Measurements from ENCODE around the gene YIPF5.

The YIPF5 gene

DNA sequence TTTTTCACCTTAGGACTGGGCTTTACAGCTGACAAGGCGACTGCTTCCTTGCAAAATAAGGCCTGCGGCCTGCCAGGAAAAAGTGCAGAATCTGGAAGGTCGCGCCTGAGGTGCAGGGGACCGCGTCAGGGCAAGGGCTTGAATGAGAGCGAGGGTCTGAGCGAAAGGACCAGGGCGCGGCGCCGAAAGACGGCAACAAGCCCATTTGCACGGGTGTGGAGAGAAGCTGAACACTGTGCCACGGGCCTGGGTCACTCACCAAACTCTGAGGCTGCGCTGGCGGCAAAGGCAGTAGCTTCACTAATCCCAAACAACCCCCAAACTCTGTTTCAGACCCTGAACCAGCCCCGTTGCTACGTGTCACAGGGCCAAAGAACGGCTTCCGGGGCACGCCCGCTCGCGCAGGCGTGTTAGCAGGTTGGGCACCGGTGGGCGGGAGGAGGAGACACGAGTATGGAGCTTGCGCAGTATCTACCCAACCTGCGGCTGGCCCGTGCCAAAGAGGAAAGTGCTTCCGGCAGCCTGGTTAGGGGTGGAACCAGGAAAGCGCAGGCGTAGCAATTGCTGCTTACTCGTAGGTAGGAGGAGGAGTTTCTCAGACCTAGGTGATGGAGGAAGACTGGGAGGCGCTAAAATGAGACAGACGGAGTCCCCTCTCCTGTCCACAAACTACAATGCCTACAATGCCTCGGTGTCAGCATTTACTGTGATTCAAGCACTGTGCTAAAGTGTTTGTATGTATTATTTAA is at the start of gene YIPF5, which contains the start of gene KCTD16:
Gene YIPF5, minus strand, starts transcription at position 384 of the 749 bp plus-strand sequence. CDS start 704 bp downstream, outside the sequence.
Gene KCTD16, plus strand, starts transcription at position 598 of the 749 bp plus-strand sequence.
- peak; percentile 88 to 95 for DNase-seq (ENCODE audit: low read depth in 2 of 2, low spot score in 1 of 2)

DNA sequence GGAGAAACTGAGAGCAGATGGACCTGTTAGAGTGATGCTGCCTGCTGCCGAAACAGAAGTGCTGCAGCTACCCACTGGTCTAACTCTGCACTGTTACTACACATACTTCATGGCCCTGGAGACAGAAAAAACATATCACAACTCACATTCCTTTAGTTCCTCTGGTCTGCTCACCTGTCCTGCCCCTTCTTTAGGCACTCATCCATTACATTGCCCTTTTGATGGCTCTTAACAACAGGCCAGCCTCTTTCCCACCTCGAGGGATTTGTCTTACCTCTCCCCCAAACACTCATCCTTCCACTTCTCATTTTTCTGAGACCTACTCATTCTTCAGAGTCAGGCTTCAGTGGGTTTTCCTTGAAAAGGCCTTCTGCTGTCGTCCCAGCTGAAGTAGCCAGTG is 49.4 kb upstream of the YIPF5 start:
- no peak for DNase-seq (ENCODE audit: low read depth in 2 of 2, low spot score in 1 of 2)

DNA sequence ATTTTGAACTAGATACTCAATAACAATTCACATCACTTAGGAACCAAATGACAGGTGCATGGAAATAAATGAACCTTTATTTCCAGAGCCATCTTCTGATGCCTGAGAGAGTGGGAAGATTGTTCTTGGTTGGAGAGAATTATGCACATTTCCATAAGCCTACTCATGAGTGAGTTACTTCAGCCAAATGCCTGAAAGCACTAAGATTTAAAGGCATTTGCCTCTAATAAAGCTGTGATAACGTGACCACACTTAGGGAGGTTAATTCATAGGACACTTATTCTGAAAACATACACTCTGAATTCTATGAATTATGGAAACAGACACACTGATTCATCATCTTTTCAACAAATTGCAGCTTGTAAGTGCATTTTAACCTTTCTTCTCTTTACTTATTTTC is 40.2 kb upstream of the YIPF5 start:
- no peak for DNase-seq (ENCODE audit: low read depth in 2 of 2, low spot score in 1 of 2)

DNA sequence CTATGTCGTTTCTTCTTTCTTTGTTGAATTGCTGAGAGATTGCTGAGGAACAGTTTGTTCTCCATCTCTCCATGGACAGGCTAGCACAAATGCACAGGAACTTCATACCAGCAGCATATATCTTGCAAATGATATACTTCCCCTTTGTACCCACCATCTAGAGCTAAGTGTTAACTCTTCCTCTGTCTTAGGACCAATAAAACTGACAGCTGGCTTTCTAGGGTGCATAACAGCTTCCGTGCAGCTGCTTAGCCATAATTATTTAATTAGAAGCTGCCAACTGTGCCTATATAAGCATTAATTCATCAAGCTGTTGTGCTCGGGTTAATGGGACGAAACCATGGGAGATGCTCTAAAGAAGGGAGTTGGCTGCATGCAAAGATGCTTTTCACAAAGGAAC is 38.9 kb upstream of the YIPF5 start:
- no peak for DNase-seq (ENCODE audit: low read depth in 2 of 2, low spot score in 1 of 2)

DNA sequence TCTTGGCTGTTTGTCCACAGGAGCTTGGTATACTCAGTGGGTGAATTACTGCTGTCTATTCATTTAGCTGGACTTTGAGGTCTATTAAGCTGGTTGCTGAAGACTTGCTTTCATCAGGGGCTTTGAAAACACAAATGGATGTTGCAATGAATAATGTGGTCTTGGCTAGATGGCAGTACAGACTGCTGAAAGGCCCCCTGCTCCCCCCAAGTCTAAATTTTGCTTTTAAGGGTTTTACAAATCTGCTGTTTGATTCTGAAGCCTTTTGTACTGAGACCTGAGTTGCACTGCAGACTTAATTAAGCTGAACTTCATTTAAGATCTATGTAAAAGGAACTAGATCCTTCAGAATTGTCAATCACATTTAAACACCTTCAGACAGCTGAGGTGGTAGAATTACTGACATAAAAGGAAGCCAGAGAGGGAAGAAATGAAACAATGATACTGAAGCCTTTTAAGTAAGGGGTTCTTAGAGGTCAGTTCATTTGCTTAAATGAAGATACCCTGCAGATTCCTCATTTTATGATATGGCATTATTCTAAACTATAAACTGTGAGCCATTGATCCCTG is 37.5 kb upstream of the YIPF5 start:
- DNase-seq (ENCODE audit: low read depth in 2 of 2, low spot score in 1 of 2) = no peak

DNA sequence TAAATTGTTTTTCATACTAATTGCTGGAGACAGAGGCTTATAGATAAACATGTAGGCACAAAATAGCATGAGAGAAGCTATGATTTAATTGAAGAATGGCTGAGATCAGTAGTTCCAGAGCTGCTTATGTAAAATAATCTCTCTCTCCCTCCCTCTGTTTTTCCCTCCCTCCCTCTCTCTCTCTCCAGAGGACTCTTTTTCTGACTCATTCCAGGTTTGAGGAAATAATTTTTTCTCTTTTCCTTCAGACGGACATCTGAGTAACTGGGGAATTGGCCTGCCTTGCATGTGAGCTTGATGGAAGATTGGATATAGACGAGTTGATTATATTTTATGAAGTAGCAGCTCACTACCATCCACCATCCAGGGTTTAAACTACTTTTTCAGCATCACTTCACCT is 35.7 kb upstream of the YIPF5 start:
- DNase-seq (ENCODE audit: low read depth in 2 of 2, low spot score in 1 of 2) = no peak

DNA sequence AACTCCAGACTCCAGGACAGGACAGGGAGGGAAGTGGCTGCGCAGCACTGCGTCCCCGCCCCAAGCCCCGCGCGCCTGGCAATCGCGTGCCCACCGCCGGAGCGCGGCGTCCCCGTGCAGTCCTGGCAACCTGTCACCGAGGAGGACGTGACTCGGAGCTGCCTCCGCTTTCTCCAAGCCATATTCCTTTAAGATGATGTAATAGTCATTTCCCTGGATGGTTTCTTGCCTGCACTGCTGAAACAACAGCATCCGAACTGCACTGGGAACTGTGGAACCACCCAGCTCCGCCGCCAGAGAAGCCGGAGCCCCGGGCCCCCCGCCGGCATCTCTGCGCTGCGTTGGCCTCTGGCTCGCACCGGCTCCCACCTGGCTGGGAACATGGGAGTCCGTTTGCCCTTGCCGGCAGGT is 34.7 kb upstream of the YIPF5 start:
- DNase-seq (ENCODE audit: low read depth in 2 of 2, low spot score in 1 of 2) = no peak

DNA sequence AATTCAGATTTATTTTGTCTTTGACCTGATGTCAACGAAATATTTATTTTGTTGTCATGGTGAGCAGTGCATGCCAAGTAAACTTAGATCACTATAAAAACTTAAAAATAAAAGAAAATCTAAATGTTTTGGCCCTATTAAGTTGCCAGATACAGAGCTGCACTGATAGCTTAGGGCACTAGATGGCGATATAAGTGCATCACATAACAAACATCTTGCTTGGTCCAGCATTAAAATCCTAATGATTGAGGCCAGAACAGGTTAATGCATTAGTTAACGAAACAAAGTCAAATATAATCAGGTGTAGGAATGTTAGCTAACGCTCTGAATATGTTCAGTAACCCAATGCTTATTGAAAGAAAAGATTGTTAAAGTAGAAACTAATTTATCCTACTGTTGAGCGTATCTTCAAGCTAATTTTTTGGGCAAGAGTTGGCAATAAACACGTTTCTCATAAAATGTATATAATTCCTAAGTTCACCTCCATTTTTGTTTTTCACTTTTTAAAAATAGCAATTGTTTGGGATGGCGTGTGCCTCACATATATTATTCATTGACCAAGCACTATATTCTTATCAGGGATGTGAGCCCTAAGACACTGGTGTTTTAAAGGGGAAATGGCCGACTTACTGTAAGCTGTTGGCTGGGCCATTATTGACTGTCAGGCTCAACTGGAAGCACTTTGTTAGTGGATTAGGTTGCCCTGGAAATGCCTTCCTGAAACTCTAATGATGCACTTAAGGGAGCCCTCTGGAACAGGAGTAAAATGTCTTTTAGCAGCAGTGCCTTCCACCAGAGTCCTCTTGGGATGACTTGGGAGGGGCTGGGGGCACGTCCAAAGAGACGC is 33.5 kb upstream of the YIPF5 start:
- DNase-seq (ENCODE audit: low read depth in 2 of 2, low spot score in 1 of 2) = no peak

DNA sequence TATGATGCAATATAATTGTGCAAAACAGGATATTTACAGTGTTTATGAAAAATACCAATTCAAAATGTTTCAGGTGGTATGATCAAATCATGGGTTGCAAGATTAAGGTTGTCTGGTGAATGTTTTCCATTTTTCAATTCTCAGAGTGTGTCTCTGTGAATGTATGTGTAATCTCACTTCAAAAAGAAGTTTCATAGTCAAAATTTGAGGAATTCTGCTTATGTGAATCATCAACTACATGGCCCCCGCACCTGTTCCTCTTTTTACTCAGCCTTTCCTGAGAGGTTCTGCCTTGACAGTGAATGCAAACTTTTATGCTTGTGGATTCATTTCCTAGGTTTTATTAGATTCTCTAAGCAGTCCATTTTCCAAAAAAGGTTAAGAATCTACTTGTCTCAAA is 32.3 kb upstream of the YIPF5 start:
- no peak for DNase-seq (ENCODE audit: low read depth in 2 of 2, low spot score in 1 of 2)

DNA sequence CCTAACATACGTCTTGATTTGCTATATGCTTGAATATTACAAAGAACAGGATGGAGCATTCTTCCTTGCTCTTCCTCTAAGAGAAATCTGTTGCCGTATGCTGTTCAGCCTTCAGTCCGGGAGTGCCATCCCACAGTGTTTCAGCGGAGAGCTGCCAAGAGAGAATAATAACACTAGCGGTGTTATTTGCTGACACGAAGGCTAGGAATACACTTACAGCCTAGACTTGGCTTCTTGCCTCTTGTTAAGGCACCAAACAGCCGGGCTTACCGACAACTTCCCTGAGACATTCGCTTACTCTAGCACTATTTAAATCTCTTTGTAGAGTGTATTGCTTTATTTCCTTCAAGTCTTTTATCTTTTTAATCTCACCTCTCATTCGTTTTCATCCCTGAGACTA is 31.6 kb upstream of the YIPF5 start:
- no peak for DNase-seq (ENCODE audit: low read depth in 2 of 2, low spot score in 1 of 2)

DNA sequence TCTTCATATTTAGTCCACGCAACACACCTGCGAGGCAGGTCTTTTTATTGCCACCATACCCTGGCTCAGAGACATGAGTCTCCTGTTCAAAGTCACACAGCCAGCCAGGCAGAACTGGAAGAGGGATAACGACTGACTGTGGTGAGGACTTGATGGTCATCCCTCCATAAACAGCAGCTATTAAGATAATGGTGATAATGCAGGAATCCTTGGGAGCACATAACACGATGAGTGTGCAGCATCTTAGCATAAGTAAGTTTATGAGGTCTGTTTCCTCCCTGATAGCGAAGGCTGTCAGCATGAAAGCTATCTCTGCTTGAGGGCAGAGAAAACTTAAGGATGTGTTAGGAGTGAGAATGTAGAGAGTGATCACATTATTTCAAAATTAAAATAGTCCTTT is 31.1 kb upstream of the YIPF5 start:
- DNase-seq (ENCODE audit: low read depth in 2 of 2, low spot score in 1 of 2) = no peak

DNA sequence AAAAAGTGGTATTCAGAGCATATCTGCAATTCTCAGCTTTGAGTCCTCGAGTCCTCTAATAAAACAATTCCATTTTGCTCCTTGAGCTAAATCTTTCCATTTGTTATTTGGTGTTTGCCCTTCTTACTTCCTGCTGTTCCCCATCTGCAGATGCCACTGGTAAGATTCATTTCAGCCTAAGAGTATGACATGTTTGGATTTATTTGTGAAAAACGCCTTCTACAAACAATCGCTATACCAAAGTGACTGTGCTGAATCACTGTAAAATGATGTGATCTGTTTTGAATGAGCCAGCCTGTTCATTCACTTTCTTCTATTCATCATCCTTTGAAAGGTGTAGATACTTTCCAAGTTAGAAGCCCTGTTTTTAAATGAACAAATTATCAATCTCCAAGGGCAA is 27.9 kb upstream of the YIPF5 start:
- no peak for DNase-seq (ENCODE audit: low read depth in 2 of 2, low spot score in 1 of 2)

DNA sequence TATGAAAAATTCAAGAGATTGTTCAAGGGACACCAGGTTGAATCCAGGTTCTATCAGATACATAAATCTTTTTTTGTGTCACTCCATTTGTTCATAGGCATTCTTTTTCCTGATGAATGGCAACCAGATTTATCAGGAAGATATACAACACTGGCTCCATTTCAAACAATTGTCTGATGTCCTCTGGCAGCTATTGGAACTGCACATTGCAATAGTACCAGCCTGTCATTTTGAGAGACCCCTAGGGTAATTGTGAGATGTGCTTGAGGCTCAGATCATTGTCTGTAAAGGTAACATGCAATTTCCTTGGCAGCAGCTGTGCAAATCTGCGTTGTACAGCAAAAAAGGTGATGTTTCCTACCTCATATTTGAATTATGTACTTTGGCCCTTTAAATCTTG is 26.2 kb upstream of the YIPF5 start:
- no peak for DNase-seq (ENCODE audit: low read depth in 2 of 2, low spot score in 1 of 2)

DNA sequence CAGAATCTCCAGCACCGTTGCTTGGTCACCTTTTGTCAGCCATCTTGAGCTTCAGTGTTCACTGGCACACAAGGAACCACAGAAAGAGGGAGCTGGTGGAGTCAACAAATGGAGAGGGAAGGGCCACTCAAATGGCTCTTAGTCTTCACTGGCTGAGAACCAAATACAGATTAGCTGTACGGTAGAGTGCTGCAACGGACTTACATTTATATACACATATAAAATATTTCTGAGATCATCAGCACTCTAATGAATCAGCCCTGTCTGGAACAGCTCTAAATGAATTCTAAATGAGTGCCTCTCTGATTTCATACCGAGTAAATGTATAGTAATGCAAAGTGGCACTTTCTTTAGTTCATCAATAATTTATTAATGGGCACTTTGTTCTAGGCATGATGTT is 25.0 kb upstream of the YIPF5 start:
- no peak for DNase-seq (ENCODE audit: low read depth in 2 of 2, low spot score in 1 of 2)

DNA sequence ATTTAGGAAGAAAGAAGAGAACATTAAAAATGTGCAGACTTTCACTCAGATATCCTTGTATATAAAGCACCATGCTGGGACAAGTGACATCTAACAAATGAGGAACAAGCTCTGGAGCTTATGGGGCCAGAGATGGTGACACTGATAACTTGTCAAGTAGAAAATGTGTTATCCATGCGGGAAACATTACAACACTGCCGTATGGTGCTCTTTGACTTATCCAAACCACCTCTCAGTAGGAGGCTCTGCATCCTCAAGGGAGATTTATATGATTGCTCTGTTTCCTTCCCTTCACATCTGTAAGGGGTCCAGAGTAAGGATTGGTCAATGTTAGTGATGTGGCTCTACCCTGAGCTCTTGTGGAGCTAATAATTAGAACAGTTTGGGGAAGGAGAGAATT is 23.7 kb upstream of the YIPF5 start:
- DNase-seq (ENCODE audit: low read depth in 2 of 2, low spot score in 1 of 2) = no peak

DNA sequence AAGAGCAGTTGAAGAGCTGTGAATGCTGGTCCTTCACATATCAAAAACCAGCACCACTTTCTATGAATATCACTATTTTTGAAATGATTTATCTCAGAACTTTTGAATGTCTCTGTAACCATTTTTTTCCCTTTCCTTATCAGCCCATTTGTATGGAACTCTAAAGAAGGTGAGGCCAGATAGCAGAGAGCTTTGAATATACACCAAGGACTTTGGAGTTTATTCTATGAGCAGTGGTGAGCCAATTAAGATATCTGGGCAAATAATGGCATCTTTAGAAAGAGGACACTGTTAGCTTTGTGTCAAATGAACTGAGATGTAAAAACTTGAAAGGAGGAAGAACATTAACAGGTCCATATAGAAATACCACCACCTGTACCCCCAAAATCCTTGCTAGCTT is 22.2 kb upstream of the YIPF5 start:
- DNase-seq (ENCODE audit: low read depth in 2 of 2, low spot score in 1 of 2) = no peak

DNA sequence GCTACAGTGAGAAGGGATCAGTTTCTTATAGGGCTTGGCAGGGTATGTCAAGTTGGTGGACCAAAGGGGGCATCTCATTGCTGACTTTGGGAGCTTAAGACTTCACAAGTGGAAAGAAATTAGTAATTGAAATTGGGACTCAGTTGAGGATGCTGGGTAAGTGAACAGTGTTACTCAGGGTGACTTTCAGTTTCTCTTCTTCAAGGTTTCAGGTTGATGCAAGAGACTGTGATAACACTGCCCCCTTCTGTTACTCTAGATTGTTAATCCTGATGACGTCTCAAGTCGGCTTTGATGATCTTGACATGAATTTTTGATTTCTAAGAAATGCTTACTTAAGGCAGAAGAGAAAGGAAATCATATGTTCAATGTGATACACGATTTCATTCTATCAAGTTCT is 21.5 kb upstream of the YIPF5 start:
- no peak for DNase-seq (ENCODE audit: low read depth in 2 of 2, low spot score in 1 of 2)

DNA sequence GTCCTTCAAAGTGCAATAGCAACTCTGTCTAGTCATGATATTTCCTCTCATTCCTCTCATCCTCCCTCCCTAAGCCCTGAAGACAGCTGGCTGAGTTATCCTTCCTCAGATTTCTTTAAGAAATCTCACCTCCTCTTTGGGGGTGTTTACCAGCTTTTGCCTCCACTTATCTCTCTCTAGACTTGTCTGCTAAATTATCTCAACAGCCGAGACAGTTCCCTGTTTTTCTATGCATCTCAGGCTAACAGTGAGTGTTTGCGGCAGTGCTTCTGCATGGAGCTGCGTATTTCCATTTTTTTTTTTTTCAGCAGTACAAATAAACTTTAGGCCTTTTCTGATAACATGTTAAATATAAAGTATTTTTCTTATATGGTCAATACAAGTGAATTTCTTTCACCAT is 21.1 kb upstream of the YIPF5 start:
- DNase-seq (ENCODE audit: low read depth in 2 of 2, low spot score in 1 of 2) = no peak

DNA sequence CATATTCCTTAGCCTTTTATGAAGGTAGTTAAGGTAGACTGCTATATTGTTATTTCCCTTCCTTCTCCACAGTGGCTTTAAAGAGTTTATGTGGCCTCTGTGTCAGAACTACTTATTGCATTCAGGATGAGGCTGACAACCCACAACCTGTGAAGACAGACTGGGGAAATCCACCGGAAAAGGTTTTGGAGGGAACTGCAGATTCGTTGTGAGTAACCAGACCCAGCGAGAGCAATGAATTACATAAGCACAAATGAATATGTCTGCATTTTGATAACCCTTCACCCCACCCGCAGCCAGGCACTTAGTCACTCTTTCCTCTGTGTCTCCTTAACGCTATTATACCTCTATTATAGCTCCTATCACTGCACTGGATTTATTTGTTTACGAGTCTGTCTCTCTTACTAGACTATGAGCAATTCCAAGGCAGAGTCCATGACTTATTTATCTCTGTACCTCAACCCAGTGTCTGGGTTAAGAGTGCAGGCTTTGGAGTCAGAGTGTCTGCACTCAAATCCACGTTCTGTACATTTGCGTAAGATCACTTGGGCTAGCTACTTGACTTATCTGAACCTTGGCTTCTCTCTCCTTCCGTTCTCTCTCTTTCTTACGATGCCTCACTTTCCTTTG is 19.5 kb upstream of the YIPF5 start:
- DNase-seq (ENCODE audit: low read depth in 2 of 2, low spot score in 1 of 2) = peak; percentile 28 to 53

DNA sequence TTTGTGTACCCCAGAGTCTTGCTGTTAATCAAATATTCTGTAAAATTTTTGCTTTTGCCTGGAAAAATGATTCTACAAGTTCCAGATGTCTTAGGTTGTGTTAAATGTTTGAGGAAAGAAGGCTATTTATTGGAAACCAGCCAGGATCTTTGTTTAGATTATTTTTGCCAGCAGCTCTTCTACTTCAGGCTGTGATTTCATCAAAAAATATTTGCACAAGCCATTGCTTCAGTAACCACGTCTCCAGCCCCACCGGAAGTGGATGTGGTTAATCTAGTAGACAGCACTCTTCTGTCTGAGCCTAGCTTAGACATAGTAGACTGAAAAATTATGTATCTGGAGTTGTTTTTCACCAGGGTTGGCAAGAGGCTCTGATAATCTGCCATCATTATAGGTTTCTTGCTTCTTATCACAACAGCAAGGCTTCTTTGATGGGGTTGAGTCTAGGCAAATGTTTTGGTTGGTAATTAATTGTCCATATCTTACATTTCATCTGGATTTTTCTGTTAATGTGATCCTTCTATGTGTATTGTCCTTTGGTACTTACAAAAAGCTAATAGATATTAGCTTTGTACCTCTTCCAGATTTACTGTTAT is 17.3 kb upstream of the YIPF5 start:
- peak; percentile 63 to 67 for DNase-seq (ENCODE audit: low read depth in 2 of 2, low spot score in 1 of 2)

DNA sequence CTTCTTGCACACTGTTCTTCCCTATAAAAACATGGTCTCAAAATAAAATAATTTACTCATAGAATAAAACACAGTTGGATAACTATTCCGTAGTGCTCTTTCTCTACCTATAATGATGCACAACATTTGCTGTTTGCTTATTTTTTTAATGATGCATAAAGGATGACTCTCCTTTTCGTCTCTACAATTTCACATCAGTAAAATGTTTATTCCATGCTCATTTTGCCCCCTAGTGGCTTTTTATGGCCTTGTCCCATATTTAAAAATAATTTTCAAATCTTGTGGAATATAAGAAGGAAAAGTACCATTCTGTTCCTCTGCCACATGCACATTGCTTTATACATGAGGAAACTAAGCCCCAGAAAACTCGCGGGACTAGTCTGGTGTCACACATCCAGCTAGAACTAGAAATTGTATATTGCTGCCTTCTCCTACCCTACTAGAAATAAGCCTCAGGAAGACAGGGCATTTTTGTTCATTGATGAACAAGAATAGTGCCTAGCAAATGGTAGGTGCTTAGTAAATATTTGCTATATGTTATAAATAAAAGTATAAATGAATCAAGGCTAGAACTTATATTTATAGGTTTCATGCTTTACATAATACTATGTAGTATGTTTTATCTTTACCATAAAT is 12.9 kb upstream of the YIPF5 start:
- DNase-seq (ENCODE audit: low read depth in 2 of 2, low spot score in 1 of 2) = no peak

Measured in stimulated activated CD8-positive, alpha-beta memory T cell treated with anti-CD3 and anti-CD28 coated beads, Interleukin-4, amount 100 ng/mL, for 1 hour (primary cell).